K562 (cell line): Measurements from ENCODE around the gene SPRTN. TPM values are rescaled to one million over a fixed set of nuclear protein-coding genes. Genes with fewer than 3 reads are reported as not detected.

Source experiments
- ARID2 ChIP-seq: fragments of 450-650 bp; IDR thresholded peaks from 2 replicates; pipeline ENCODE4 v1.6.1; 2017; ENCODE audit warnings: antibody characterized with exemption, mild to moderate bottlenecking
- CSDE1 ChIP-seq, 2 experiments: fragments of 450-650 bp; IDR thresholded peaks; 2 replicates each; pipeline ENCODE4 v1.6.1; 2016; ENCODE audit warnings: mild to moderate bottlenecking in 1 of 2
- ELF4 ChIP-seq: fragments of 450-650 bp; formaldehyde crosslinking; IDR thresholded peaks from 2 replicates; pipeline ENCODE4 v1.4.0; 2022; ENCODE audit warnings: missing genetic modification characterization
- FOXA3 ChIP-seq, 2 experiments: fragments of 450-650 bp in 1 of 2; sonication (generic) in 1 of 2; formaldehyde crosslinking; IDR thresholded peaks in 1 of 2; conservative IDR thresholded peaks in 1 of 2; 2 replicates each; pipeline versions ENCODE4 v1.4.0 to v1.8.0; 2020 to 2022; ENCODE audit warnings: mild to moderate bottlenecking in 2 of 2, missing genetic modification reagents in 1 of 2
- GATAD2A ChIP-seq: fragments of 450-650 bp; IDR thresholded peaks from 2 replicates; pipeline ENCODE4 v1.6.1; 2017
- KLF13 ChIP-seq: fragments of 450-650 bp; IDR thresholded peaks from 2 replicates; pipeline ENCODE4 v1.6.1; 2016; ENCODE audit warnings: missing genetic modification characterization, low read depth, mild to moderate bottlenecking, missing compliant biosample characterization, moderate library complexity, borderline replicate concordance
- LCOR ChIP-seq: sonication (generic); formaldehyde crosslinking; IDR thresholded peaks from 2 replicates; pipeline ENCODE4 v1.8.0; 2022; ENCODE audit warnings: mild to moderate bottlenecking, missing genetic modification reagents
- RBBP5 ChIP-seq: fragments of 200-600 bp; sonication (generic); IDR thresholded peaks from 2 replicates; pipeline ENCODE4 v1.6.1; 2012; ENCODE audit warnings: borderline replicate concordance, mild to moderate bottlenecking, low read length, control low read depth, inconsistent platforms; ENCODE audit not compliant: insufficient read depth, poor library complexity, severe bottlenecking
- TARDBP ChIP-seq: fragments of 450-650 bp; IDR thresholded peaks from 2 replicates; pipeline ENCODE4 v1.6.1; 2016
- ZNF165 ChIP-seq: fragments of 250-450 bp; sonication (Bioruptor Pico); IDR thresholded peaks from 2 replicates; pipeline ENCODE4 v1.4.0; 2020; ENCODE audit warnings: borderline replicate concordance
- ZNF584 ChIP-seq: fragments of 200-800 bp; sonication (Bioruptor generic); IDR thresholded peaks from 2 replicates; pipeline ENCODE4 v1.6.1; 2016; ENCODE audit warnings: low read depth, mild to moderate bottlenecking, missing genetic modification characterization, missing compliant biosample characterization
- polyA plus RNA-seq, 8 experiments: library from polyadenylated mRNA; depleted of rRNA in 4 of 8; stranded (reverse) in 5 of 8; unstranded in 3 of 8; fragments of >200 nt; fragmentation: Nextera tagmentation in 2 of 8; fragmentation: Illumina TruSeq in 1 of 8; extraction: Ambion mirVana in 2 of 8; extraction: Trizol in 1 of 8; gene quantifications; 2 replicates each; pipeline versions ENCODE4 v1.2.1 to v1.2.3, GENCODE V29; 2011 to 2014; ENCODE audit warnings: inconsistent platforms in 1 of 8, missing spikeins in 1 of 8
- total RNA-seq, 7 experiments: library from RNA; depleted of rRNA in 6 of 7; stranded (reverse); fragments of >200 nt in 6 of 7; fragmentation: Illumina TruSeq in 2 of 7; extraction: Trizol in 2 of 7; gene quantifications; 2 replicates each; pipeline versions ENCODE4 v1.2.1 to v1.2.3, GENCODE V29; 2011 to 2021; ENCODE audit warnings: low replicate concordance in 1 of 7
- TF ChIP-seq, protein P1 (sequence below): fragments of 200-800 bp; sonication (Bioruptor generic); IDR thresholded peaks from 2 replicates; pipeline ENCODE4 v1.6.1; 2017; ENCODE audit warnings: missing genetic modification characterization, missing compliant biosample characterization
- TF ChIP-seq, protein P2 (sequence below): sonication (generic); formaldehyde crosslinking; IDR thresholded peaks from 2 replicates; pipeline ENCODE4 v1.8.1; 2023; ENCODE audit warnings: mild to moderate bottlenecking, missing genetic modification reagents
- TF ChIP-seq, protein P3 (sequence below): fragments of 450-650 bp; IDR thresholded peaks from 2 replicates; pipeline ENCODE4 v1.6.1; 2016
- TF ChIP-seq, protein P4 (sequence below): fragments of 450-650 bp; IDR thresholded peaks from 2 replicates; pipeline ENCODE4 v1.7.1; 2018; ENCODE audit warnings: mild to moderate bottlenecking, low read depth; ENCODE audit not compliant: partially characterized antibody
- TF ChIP-seq, protein P5 (sequence below), 2 experiments: IDR thresholded peaks; 2 replicates each; pipeline ENCODE4 v1.6.1; 2011; ENCODE audit warnings: borderline replicate concordance in 1 of 2, control low read depth in 1 of 2, low read depth in 1 of 2, low read length in 1 of 2, mild to moderate bottlenecking in 1 of 2, mixed read lengths in 1 of 2, moderate library complexity in 1 of 2; ENCODE audit not compliant: insufficient read depth in 1 of 2, insufficient read length in 1 of 2, poor library complexity in 1 of 2, severe bottlenecking in 1 of 2; ENCODE audit errors: extremely low read depth in 1 of 2

Gene SPRTN
- total and polyA plus RNA-seq, 9 of the 15 experiments (the other 6 are each of a cell fraction or from before 2014, with no cell fraction given), result 8.1 to 32.5 (median 21.2) TPM

DNA sequence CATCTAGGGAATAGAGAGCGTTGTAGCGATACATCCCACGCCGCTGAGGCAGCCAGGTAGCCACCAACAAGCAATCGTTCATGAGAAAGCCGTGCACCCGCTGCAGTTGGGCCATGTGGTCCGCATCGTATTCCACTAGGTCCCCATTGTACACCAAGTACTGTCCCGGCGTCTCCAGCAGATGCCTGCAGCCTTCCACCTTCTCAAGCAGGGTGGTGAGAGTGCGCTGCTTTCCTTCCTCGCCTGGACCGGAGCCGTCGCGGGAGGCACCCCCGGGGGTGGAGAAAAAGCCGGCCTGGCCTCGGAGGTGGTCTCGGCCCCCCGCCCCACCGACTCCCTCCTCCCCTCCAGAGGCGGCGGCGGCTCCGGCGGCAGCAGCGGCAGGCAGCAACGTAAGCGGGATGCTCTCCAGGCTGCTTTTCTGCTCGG, 1.0 kb upstream of the SPRTN start (continued):
- TF ChIP-seq, protein P1, sequence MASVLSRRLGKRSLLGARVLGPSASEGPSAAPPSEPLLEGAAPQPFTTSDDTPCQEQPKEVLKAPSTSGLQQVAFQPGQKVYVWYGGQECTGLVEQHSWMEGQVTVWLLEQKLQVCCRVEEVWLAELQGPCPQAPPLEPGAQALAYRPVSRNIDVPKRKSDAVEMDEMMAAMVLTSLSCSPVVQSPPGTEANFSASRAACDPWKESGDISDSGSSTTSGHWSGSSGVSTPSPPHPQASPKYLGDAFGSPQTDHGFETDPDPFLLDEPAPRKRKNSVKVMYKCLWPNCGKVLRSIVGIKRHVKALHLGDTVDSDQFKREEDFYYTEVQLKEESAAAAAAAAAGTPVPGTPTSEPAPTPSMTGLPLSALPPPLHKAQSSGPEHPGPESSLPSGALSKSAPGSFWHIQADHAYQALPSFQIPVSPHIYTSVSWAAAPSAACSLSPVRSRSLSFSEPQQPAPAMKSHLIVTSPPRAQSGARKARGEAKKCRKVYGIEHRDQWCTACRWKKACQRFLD, result 0 out of 2 replicates have a peak, but pooled peaks have one; percentile 5
- no peak for TF ChIP-seq ZNF165 (CRISPR knock-in tag)
- no peak for TF ChIP-seq KLF13 (tag)
- no peak for TF ChIP-seq ARID2
- TF ChIP-seq ZNF584 (CRISPR knock-in tag), result no peak
- TF ChIP-seq, protein P2, sequence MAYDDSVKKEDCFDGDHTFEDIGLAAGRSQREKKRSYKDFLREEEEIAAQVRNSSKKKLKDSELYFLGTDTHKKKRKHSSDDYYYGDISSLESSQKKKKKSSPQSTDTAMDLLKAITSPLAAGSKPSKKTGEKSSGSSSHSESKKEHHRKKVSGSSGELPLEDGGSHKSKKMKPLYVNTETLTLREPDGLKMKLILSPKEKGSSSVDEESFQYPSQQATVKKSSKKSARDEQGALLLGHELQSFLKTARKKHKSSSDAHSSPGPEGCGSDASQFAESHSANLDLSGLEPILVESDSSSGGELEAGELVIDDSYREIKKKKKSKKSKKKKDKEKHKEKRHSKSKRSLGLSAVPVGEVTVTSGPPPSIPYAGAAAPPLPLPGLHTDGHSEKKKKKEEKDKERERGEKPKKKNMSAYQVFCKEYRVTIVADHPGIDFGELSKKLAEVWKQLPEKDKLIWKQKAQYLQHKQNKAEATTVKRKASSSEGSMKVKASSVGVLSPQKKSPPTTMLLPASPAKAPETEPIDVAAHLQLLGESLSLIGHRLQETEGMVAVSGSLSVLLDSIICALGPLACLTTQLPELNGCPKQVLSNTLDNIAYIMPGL (CRISPR knock-in tag), result no peak
- no peak for TF ChIP-seq RBBP5
- TF ChIP-seq, protein P3, sequence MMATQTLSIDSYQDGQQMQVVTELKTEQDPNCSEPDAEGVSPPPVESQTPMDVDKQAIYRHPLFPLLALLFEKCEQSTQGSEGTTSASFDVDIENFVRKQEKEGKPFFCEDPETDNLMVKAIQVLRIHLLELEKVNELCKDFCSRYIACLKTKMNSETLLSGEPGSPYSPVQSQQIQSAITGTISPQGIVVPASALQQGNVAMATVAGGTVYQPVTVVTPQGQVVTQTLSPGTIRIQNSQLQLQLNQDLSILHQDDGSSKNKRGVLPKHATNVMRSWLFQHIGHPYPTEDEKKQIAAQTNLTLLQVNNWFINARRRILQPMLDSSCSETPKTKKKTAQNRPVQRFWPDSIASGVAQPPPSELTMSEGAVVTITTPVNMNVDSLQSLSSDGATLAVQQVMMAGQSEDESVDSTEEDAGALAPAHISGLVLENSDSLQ, result no peak
- TF ChIP-seq, protein P4, sequence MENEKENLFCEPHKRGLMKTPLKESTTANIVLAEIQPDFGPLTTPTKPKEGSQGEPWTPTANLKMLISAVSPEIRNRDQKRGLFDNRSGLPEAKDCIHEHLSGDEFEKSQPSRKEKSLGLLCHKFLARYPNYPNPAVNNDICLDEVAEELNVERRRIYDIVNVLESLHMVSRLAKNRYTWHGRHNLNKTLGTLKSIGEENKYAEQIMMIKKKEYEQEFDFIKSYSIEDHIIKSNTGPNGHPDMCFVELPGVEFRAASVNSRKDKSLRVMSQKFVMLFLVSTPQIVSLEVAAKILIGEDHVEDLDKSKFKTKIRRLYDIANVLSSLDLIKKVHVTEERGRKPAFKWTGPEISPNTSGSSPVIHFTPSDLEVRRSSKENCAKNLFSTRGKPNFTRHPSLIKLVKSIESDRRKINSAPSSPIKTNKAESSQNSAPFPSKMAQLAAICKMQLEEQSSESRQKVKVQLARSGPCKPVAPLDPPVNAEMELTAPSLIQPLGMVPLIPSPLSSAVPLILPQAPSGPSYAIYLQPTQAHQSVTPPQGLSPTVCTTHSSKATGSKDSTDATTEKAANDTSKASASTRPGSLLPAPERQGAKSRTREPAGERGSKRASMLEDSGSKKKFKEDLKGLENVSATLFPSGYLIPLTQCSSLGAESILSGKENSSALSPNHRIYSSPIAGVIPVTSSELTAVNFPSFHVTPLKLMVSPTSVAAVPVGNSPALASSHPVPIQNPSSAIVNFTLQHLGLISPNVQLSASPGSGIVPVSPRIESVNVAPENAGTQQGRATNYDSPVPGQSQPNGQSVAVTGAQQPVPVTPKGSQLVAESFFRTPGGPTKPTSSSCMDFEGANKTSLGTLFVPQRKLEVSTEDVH, result peak; percentile 2
- TF ChIP-seq, protein P5, sequence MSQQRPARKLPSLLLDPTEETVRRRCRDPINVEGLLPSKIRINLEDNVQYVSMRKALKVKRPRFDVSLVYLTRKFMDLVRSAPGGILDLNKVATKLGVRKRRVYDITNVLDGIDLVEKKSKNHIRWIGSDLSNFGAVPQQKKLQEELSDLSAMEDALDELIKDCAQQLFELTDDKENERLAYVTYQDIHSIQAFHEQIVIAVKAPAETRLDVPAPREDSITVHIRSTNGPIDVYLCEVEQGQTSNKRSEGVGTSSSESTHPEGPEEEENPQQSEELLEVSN (IDR thresholded peaks at IDR 0.05; ENCODE audit: borderline replicate concordance in 1 of 2, extremely low read depth in 1 of 2, insufficient read depth in 1 of 2, insufficient read length in 1 of 2, low read depth in 1 of 2, low read length in 1 of 2, poor library complexity in 1 of 2, severe bottlenecking in 1 of 2), result peak in 1 of 2 experiments; percentile 22
- no peak for TF ChIP-seq GATAD2A
- no peak for TF ChIP-seq ELF4 (CRISPR knock-in tag)
- no peak for TF ChIP-seq FOXA3 (CRISPR knock-in tag; conservative IDR thresholded peaks at IDR 0.05 in 1 of 2, IDR thresholded peaks at IDR 0.05 in 1 of 2)
- TF ChIP-seq CSDE1 (IDR thresholded peaks at IDR 0.05), result no peak
- TF ChIP-seq TARDBP, result no peak
- TF ChIP-seq LCOR (CRISPR knock-in tag), result peak; percentile 28; the same call in 1 of the 2 replicates
- TF ChIP-seq, all 486 proteins: peak for 11
